Medulla oblongata (tissue), 1 donor: ENCODE data around the gene MYO5C.

Experiments
- DNase-seq: peaks from one replicate; pipeline ENCODE4 v3.0.0-alpha.2; 2015; ENCODE audit errors: extremely low spot score

Gene MYO5C, protein sequence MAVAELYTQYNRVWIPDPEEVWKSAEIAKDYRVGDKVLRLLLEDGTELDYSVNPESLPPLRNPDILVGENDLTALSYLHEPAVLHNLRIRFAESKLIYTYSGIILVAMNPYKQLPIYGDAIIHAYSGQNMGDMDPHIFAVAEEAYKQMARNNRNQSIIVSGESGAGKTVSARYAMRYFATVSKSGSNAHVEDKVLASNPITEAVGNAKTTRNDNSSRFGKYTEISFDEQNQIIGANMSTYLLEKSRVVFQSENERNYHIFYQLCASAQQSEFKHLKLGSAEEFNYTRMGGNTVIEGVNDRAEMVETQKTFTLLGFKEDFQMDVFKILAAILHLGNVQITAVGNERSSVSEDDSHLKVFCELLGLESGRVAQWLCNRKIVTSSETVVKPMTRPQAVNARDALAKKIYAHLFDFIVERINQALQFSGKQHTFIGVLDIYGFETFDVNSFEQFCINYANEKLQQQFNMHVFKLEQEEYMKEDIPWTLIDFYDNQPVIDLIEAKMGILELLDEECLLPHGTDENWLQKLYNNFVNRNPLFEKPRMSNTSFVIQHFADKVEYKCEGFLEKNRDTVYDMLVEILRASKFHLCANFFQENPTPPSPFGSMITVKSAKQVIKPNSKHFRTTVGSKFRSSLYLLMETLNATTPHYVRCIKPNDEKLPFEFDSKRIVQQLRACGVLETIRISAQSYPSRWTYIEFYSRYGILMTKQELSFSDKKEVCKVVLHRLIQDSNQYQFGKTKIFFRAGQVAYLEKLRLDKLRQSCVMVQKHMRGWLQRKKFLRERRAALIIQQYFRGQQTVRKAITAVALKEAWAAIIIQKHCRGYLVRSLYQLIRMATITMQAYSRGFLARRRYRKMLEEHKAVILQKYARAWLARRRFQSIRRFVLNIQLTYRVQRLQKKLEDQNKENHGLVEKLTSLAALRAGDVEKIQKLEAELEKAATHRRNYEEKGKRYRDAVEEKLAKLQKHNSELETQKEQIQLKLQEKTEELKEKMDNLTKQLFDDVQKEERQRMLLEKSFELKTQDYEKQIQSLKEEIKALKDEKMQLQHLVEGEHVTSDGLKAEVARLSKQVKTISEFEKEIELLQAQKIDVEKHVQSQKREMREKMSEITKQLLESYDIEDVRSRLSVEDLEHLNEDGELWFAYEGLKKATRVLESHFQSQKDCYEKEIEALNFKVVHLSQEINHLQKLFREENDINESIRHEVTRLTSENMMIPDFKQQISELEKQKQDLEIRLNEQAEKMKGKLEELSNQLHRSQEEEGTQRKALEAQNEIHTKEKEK (N-terminal part only)

DNA sequence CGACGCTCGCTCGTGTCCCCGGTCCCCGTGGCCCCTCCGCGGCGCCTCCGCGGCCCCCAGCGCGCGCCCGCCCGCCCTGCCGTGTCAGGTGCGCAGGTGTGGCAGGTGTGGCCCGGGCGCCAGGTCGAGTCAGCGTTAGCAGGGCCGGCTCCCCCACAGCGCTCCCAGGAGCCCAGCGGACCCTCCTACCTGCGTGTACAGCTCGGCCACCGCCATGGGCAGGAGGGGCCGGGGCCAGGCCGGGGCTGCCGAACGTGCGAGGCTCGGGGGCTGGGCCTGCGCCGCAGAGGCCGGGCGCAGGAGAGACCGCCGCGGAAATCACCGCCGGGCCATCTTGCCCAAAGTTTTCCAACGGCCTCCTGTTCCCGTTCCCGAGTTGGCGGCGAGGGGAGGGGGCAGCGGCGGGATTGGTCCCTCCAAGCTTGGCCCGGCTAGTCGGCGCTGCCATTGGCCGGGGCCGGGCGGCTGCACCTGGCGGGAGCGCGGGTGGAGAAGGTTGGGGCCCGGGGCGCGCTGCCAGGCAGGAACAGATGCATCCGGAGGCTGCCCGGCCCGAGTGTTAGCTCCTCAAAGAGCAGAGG is at the start of gene MYO5C:
MYO5C (minus strand) TSS at position 384 of the 581 bp plus-strand sequence; CDS start at position 216, 168 bp downstream.
- DNase-seq: peak; percentile 49

DNA sequence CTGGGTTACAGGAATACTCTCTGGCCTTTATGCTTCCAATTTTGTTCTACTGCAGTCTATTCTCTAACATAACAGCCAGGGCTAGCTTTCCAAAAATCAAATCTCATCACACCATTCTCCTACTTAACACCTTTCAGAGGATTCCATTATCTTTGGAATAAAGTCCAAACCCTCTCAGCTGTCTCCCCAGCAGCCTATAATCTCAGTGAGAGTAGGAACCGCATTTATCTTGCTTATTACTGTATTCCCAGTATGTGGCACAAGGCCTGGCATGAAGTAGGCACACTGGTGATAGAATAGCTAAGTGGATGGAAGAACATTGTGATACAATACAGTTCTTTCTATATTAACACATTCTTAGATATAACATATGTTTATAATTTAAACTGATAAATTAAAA is 49.0 kb upstream of the MYO5C start:
- no peak for DNase-seq

DNA sequence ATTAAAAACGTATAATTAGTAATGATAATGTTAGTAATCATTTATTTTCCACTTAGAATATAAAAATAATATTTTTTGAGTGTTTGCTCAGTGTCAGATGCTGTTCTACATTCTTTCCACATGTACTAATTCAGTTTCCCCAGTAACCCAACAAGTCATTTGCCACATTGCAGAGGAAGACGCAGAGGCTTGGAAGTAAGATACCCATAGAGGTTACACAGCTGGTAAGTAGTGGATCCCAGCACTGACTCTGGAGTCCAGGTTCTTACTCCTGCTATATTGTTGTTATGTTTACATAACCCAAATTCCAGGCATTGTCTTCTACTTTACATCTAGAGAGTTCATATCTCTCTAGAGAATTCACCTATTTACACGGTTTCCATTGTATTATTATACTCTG is 48.2 kb upstream of the MYO5C start:
- no peak for DNase-seq

- no peak for DNase-seq
Observed at GRCh38 chr15:52340093-52340492, 44.5 kb upstream of the MYO5C start.

DNA sequence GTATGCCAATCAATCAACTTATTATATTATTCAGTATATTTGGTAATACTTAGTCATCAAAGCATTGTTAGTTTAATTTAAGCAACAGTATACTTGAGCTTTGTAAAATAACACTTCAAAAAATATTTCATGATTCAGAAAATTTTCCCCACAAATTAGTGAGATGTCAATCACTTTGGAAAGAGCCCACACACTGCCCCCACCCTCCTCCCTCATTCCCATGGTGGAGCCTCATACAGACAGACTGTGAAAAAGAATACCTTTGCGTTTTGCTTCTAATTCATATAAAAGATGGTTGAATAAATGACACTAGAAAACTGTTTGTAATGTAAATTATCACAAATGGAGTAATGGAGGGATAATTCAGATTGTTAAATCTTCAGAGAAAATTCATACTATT is 43.3 kb upstream of the MYO5C start:
- no peak for DNase-seq

DNA sequence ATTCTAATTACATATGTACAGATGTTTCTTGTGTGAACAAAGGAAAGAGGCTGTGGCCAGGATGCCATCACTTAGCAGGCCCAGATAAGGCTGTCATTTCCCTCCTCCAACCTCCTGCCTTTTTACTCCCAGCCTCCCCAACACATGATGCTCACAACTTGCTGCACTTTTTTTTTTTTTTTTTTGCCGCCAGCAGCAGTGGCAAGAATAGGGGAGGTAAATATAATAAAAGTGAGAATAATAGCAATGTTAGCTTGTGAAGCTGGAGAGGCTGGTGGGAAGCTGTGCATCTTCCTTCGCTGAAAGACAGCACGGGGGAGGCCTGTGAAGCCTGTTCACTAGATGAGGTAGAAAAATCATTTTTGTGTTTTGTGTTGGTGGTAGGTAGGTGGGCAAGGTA is 42.5 kb upstream of the MYO5C start:
- no peak for DNase-seq

- no peak for DNase-seq
Observed at GRCh38 chr15:52337198-52337853, 41.7 kb upstream of the MYO5C start.

GRCh38 chr15:52336529-52336928 is 40.9 kb upstream of the MYO5C start:
- DNase-seq: no peak

- DNase-seq: no peak
Observed at GRCh38 chr15:52334491-52335160, 39.0 kb upstream of the MYO5C start.

DNA sequence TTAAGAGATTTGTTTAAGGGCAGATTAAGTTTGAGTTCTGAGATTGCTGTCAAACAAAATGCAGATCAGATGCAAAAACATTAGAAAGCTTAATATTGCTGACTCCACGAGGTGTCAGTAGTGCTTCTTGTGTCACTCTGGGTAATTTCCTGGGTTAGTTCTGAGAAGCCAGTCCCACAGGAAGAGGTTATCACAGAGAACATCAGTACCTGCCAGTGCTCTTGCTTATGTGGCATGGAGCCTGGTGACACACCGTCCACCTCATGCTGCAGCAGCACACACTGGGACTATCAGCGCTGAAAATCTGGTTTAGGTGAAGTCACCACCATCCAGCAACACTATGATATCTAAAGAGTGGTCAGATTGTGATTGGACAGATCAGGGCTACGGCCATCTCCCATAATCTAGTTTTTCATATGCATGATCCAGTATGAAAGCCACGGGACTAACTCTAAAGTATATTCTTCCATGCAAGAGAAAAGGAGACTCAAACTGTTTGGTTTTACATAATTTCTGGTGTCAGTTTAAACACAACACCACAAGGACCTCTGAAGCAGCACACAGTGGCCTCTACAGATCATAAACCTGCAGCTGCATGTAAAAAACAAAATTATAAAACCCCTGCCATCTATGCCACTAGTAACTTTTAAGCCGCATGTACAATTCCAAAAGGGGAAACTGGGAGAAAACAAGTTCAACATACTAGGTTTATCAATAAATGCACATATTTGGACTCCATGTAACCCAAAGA is 36.1 kb upstream of the MYO5C start:
- DNase-seq: peak; percentile 69

- no peak for DNase-seq
Observed at GRCh38 chr15:52329987-52330386, 34.4 kb upstream of the MYO5C start.

- DNase-seq: no peak
Observed at GRCh38 chr15:52329150-52329549, 33.5 kb upstream of the MYO5C start.

GRCh38 chr15:52328680-52329079 is 33.1 kb upstream of the MYO5C start:
- no peak for DNase-seq

GRCh38 chr15:52326756-52327155 is 31.2 kb upstream of the MYO5C start:
- DNase-seq: no peak

DNA sequence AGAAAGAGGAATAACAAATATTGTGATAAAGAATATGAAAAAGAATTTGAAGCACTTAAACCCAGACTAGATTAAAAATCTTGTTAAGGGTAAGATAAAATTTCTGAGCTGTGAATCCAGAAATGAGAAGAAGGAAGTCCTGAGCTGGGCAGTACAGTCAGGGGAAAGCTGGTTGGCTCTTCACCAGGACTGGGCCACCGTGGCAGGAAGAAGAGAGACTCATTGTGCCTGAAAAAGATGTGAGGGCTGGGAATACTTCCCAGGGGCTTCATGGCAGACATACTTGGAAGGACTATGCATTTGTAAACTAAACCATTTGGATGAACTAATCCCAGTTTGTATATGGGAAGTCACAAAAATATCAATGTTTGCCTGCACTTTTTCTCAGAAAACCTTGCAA is 28.5 kb upstream of the MYO5C start:
- DNase-seq: peak; percentile 57

GRCh38 chr15:52318729-52319500 is 23.3 kb upstream of the MYO5C start:
- DNase-seq: peak; percentile 40

GRCh38 chr15:52317688-52318087 is 22.1 kb upstream of the MYO5C start:
- no peak for DNase-seq

GRCh38 chr15:52317022-52317421 is 21.4 kb upstream of the MYO5C start:
- DNase-seq: no peak

DNA sequence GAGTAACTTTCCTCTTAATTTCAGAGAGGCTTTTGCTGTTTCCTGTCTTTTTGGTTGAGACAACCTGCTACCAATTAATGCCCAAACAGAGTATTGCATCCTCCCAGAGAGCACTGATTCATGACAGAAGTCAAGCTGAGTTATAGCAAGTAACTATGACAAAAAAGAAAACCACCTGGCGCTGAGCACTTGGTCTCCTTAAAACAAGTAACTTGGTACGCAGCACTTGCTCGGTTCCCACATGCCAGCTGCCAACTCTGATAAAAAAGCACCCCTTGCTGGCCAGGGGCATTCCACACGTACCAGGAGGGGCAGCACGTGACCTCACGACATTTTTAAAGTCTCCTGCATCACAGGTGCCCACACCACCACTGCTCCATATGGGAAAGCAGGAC is 13.5 kb upstream of the MYO5C start:
- DNase-seq: no peak
